22Rv1 (cell line): ENCODE results near the gene SPATA31D4.

Experiments
- ZFX ChIP-seq: fragments of 450-650 bp; IDR thresholded peaks from 2 replicates; pipeline ENCODE4 v1.6.1; 2017; ENCODE audit warnings: antibody characterized with exemption, borderline replicate concordance
- TF ChIP-seq, protein P1 (sequence below): fragments of 450-650 bp; IDR thresholded peaks from 2 replicates; pipeline ENCODE4 v1.5.1; 2017; ENCODE audit warnings: mild to moderate bottlenecking

DNA sequence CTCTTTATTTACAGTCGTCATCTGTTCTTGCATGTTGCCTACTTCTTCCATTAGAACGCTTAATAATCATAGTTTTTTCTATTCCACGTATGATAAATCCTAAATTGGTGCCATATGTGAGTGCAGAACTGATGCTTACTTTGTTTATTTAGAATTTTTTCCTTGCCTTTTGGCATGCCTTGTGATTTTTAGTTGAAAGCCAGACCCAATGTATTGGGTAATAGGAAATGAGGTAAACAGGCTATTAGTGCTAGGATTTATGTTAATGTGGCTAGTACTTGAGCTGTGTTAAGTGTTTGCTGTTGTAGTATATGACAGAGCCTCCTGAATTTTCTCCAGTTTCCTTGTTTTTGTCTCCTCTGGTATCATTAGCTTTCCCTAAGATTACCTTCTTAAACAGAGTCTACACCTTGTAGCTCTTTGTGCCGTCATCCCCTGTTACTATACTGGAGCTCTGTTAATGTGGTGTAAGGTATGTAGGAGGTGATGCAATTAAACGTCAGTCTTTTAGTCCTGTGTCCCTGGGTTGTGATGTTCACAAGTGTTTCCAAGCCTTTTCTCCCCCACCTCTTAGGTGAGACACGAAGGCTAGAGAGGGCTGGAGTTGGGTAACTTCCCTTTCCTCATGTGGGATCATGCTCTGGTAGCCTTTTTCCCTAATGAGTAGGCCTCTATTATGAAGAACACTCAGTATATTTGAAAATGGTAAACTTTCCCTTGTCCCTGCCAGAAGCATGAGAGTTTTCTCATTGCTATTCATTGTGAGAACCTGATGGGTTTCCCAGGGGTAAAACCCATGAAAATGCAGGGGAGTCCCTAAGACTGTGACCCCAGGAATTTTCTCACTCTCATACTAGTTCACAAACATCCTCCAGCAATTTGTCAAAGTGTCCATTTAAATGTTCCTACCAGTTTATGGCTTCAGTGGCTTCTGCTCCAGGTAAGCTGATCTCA, 36.3 kb downstream of the SPATA31D4 start:
- TF ChIP-seq, protein P1, sequence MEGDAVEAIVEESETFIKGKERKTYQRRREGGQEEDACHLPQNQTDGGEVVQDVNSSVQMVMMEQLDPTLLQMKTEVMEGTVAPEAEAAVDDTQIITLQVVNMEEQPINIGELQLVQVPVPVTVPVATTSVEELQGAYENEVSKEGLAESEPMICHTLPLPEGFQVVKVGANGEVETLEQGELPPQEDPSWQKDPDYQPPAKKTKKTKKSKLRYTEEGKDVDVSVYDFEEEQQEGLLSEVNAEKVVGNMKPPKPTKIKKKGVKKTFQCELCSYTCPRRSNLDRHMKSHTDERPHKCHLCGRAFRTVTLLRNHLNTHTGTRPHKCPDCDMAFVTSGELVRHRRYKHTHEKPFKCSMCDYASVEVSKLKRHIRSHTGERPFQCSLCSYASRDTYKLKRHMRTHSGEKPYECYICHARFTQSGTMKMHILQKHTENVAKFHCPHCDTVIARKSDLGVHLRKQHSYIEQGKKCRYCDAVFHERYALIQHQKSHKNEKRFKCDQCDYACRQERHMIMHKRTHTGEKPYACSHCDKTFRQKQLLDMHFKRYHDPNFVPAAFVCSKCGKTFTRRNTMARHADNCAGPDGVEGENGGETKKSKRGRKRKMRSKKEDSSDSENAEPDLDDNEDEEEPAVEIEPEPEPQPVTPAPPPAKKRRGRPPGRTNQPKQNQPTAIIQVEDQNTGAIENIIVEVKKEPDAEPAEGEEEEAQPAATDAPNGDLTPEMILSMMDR = no peak
- no peak for TF ChIP-seq ZFX
